ENCODE data around the gene NXPH4.

The NXPH4 gene

GRCh38 chr12:57218030-57218853 lies 1.6 kb downstream of the NXPH4 start:
- Histone ChIP-seq H3K9me3 (ENCODE audit: control insufficient read depth, low read length) (no peaks in the 10 kb centered on the region), H3K4me1 (peaks cover 7% of the 10 kb centered on the region), H3K9ac (no peak overlapping the region), H3K79me2 (no peaks in the 10 kb centered on the region), H3K27me3 (ENCODE audit: control insufficient read depth, insufficient read depth, low read length) (peaks cover 13% of the 10 kb centered on the region), H3K4me3 (ENCODE audit: low read depth, low read length) (no peak overlapping the region), H3K4me2 (ENCODE audit: low read length) (no peak overlapping the region), H3K27ac (no peak overlapping the region), H2AFZ (no peak overlapping the region), H3K36me3 (ENCODE audit: control insufficient read depth, insufficient read depth, low read length) (no peaks in the 10 kb centered on the region)
- no peak for TF ChIP-seq CTCF (IDR thresholded peaks at IDR 0.05)

GRCh38 chr12:57219205-57219992 lies 2.8 kb downstream of the NXPH4 start:
- Histone ChIP-seq H3K4me2 (ENCODE audit: low read length) (no peak overlapping the region), H3K9me3 (ENCODE audit: control insufficient read depth, low read length) (no peaks in the 10 kb centered on the region), H2AFZ (no peak overlapping the region), H3K9ac (no peak overlapping the region), H3K36me3 (ENCODE audit: control insufficient read depth, insufficient read depth, low read length) (no peaks in the 10 kb centered on the region), H3K27me3 (ENCODE audit: control insufficient read depth, insufficient read depth, low read length) (peaks cover 19% of the 10 kb centered on the region), H3K4me1 (peaks cover 4% of the 10 kb centered on the region), H3K4me3 (ENCODE audit: low read depth, low read length) (no peak overlapping the region), H3K27ac (no peak overlapping the region), H3K79me2 (no peaks in the 10 kb centered on the region)
- TF ChIP-seq CTCF (IDR thresholded peaks at IDR 0.05): no peak

- peaks cover 4% of the 10 kb centered on the region for H3K4me1 ChIP-seq
- H3K27ac ChIP-seq: no peak overlapping the region
- no peak for TF ChIP-seq CTCF (IDR thresholded peaks at IDR 0.05)
- no peak overlapping the region for H3K4me2 ChIP-seq (ENCODE audit: low read length)
- no peaks in the 10 kb centered on the region for H3K79me2 ChIP-seq
- no peak overlapping the region for H3K9ac ChIP-seq
- no peaks in the 10 kb centered on the region for H3K36me3 ChIP-seq (ENCODE audit: control insufficient read depth, insufficient read depth, low read length)
- peaks cover 17% of the 10 kb centered on the region for H3K27me3 ChIP-seq (ENCODE audit: control insufficient read depth, insufficient read depth, low read length)
- H3K9me3 ChIP-seq (ENCODE audit: control insufficient read depth, low read length): no peaks in the 10 kb centered on the region
- no peak overlapping the region for H3K4me3 ChIP-seq (ENCODE audit: low read depth, low read length)
- no peak overlapping the region for H2AFZ ChIP-seq
Observed at GRCh38 chr12:57219993-57220754, 3.6 kb downstream of the NXPH4 start.

- Histone ChIP-seq H2AFZ (no peak overlapping the region), H3K4me3 (ENCODE audit: low read depth, low read length) (no peak overlapping the region), H3K27ac (no peak overlapping the region), H3K4me2 (ENCODE audit: low read length) (no peak overlapping the region), H3K9ac (no peak overlapping the region), H3K79me2 (no peaks in the 10 kb centered on the region), H3K36me3 (ENCODE audit: control insufficient read depth, insufficient read depth, low read length) (no peaks in the 10 kb centered on the region), H3K4me1 (peaks cover 4% of the 10 kb centered on the region), H3K27me3 (ENCODE audit: control insufficient read depth, insufficient read depth, low read length) (peaks cover 14% of the 10 kb centered on the region), H3K9me3 (ENCODE audit: control insufficient read depth, low read length) (no peaks in the 10 kb centered on the region)
- TF ChIP-seq CTCF (IDR thresholded peaks at IDR 0.05): no peak
Observed at GRCh38 chr12:57220770-57221168, 4.2 kb downstream of the NXPH4 start.

Data from parathyroid adenoma (tissue), 2 donors.